ENCODE results near the gene SOX9.
A peak's percentile ranks its signal among the peaks of the same experiment; 100 is the strongest.

SOX9 gene

GRCh38 chr17:72115781-72116525 lies 4.9 kb upstream of the SOX9 start:
- ChIA-PET CTCF (interaction anchor here (0.6 kb wide), 1 partner anchor 11 kb away, joined by 3 read pairs; no protein-coding TSS in a partner anchor), POLR2A (no interaction called here)
- DNase-seq (ENCODE audit: extremely low spot score), result no peak
- TF ChIP-seq FOXA1 (IDR thresholded peaks at IDR 0.05) (no peak), SUZ12 (IDR thresholded peaks at IDR 0.05) (no peak), SP1 (IDR thresholded peaks at IDR 0.05) (no peak), NFRKB (IDR thresholded peaks at IDR 0.05) (no peak), FOXK2 (IDR thresholded peaks at IDR 0.05) (no peak), ZNF384 (IDR thresholded peaks at IDR 0.05) (no peak), FOXM1 (IDR thresholded peaks at IDR 0.05; ENCODE audit: borderline replicate concordance) (no peak), L3MBTL2 (conservative IDR thresholded peaks at IDR 0.05) (no peak), ELF4 (IDR thresholded peaks at IDR 0.05) (no peak), PKNOX1 (IDR thresholded peaks at IDR 0.05) (no peak), CTBP1 (IDR thresholded peaks at IDR 0.05; ENCODE audit: borderline replicate concordance) (no peak)

- ChIA-PET POLR2A (no interaction called here), CTCF (no interaction called here)
- no peak for TF ChIP-seq ARNT (IDR thresholded peaks at IDR 0.05)
- TF ChIP-seq SUZ12 (IDR thresholded peaks at IDR 0.05), result no peak
- no peak for TF ChIP-seq SP1 (IDR thresholded peaks at IDR 0.05)
- no peak for TF ChIP-seq ELF4 (IDR thresholded peaks at IDR 0.05)
- TF ChIP-seq TARDBP (IDR thresholded peaks at IDR 0.05), result no peak
- TF ChIP-seq FOXA1 (IDR thresholded peaks at IDR 0.05), result no peak
- TF ChIP-seq FOXK2 (IDR thresholded peaks at IDR 0.05), result no peak
- no peak for DNase-seq (ENCODE audit: extremely low spot score)
Measured at GRCh38 chr17:72116661-72117521, 3.9 kb upstream of the SOX9 start.

DNA sequence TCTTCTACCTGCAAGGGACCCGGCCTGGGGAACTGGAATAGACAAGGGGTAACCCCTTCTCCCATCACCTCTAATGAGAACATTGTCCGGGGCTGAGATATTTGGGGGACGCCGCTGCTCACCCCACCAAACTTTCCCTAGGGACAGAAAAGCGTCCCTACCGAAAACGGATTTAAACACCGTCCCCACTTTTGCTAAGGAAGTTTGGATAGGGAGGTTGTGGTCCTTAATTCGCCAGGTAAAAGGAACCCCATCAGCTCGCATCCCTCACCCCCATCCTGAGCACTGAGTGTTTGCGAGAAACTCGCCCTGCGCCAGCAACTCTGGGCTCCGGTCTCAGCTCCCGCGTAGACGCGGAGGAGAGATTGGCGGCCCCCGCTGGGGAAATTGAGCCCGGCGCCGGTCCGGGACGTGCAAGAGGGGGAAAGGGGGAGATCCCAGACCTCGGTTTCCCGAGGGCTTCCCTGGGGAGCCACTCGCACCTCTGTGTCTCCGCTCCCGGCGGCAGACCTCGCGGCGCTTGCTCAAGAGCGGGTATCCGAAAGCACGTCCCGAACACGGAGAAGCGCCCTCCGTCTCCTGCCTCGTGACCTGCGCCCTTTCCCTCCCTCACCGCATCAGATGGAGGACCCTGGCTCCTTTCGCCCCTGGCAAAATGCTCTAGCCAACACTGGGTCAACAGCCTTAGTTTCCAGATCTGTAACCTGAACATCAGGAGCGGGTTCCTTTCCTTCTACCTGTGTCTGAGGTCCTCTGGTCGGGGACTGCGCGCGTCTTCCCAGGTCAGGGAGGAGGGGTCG lies 3.1 kb upstream of the SOX9 start:
- ChIA-PET CTCF (no interaction called here), POLR2A (no interaction called here)
- TF ChIP-seq ZNF384 (IDR thresholded peaks at IDR 0.05) (no peak), L3MBTL2 (conservative IDR thresholded peaks at IDR 0.05) (no peak), ELF4 (IDR thresholded peaks at IDR 0.05) (no peak), LEF1 (IDR thresholded peaks at IDR 0.05; ENCODE audit: borderline replicate concordance) (no peak), FOXK2 (IDR thresholded peaks at IDR 0.05) (no peak), TARDBP (IDR thresholded peaks at IDR 0.05) (no peak), NFRKB (IDR thresholded peaks at IDR 0.05) (no peak), FOXA1 (IDR thresholded peaks at IDR 0.05) (no peak), HDGF (IDR thresholded peaks at IDR 0.05; ENCODE audit: borderline replicate concordance) (no peak)
- no peak for DNase-seq (ENCODE audit: extremely low spot score)

- ChIA-PET CTCF (no interaction called here), POLR2A (no interaction called here)
- peak; percentile 62 for DNase-seq (ENCODE audit: extremely low spot score)
- TF ChIP-seq ELF4 (IDR thresholded peaks at IDR 0.05) (no peak), HDGF (IDR thresholded peaks at IDR 0.05; ENCODE audit: borderline replicate concordance) (no peak), BHLHE40 (IDR thresholded peaks at IDR 0.05; ENCODE audit: borderline replicate concordance) (no peak), FOXA1 (IDR thresholded peaks at IDR 0.05) (no peak), L3MBTL2 (conservative IDR thresholded peaks at IDR 0.05) (no peak), ARNT (IDR thresholded peaks at IDR 0.05) (no peak), TARDBP (IDR thresholded peaks at IDR 0.05) (no peak), ZNF384 (IDR thresholded peaks at IDR 0.05) (no peak), FOXK2 (IDR thresholded peaks at IDR 0.05) (no peak), SUZ12 (IDR thresholded peaks at IDR 0.05) (no peak), SP1 (IDR thresholded peaks at IDR 0.05) (no peak), LEF1 (IDR thresholded peaks at IDR 0.05; ENCODE audit: borderline replicate concordance) (no peak), CTBP1 (IDR thresholded peaks at IDR 0.05; ENCODE audit: borderline replicate concordance) (no peak), PKNOX1 (IDR thresholded peaks at IDR 0.05) (no peak), NFRKB (IDR thresholded peaks at IDR 0.05) (no peak), FOXM1 (IDR thresholded peaks at IDR 0.05; ENCODE audit: borderline replicate concordance) (no peak)
Measured at GRCh38 chr17:72118335-72119076, 2.3 kb upstream of the SOX9 start.

DNA sequence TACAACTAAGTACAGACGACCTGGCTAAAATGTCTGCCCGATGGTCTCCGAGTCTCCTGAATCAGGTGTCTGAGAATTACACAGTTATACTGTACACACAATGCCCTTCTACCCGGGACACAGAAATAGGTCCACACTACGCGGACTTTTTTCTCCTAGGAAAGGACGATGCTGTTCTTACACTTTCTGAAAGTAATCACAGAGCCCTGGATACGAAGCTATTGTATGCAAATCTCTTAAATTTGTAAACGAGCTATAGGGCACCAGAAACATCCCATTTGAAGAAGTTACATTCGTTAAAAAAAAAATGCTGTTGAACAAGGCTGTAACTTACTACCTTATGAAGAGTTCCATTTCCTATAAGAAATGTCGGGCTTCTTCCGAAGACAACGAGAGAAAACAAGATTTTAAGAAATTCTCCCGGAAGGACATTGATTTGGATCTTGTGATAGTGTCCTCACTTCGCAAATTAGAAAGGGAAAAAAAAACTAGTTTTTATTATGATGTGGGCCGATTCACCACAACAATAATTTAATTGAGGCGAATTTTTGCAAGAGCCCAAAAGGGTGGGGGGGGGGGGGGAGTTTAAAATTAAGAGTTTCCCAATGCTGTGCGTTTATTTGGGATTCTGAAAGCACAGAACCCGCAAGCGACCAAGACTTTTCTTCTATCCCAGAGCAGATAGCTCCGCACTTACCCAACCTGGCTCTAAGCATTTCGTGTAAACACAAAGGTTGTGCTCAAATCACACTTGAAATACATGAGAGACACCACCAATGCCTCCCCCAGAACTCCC lies 1.5 kb upstream of the SOX9 start:
- no peak for TF ChIP-seq CTBP1 (IDR thresholded peaks at IDR 0.05; ENCODE audit: borderline replicate concordance)
- TF ChIP-seq FOXA1 (IDR thresholded peaks at IDR 0.05), result no peak
- no peak for TF ChIP-seq PKNOX1 (IDR thresholded peaks at IDR 0.05)
- no peak for TF ChIP-seq BHLHE40 (IDR thresholded peaks at IDR 0.05; ENCODE audit: borderline replicate concordance)
- TF ChIP-seq HDGF (IDR thresholded peaks at IDR 0.05; ENCODE audit: borderline replicate concordance), result no peak
- no peak for TF ChIP-seq L3MBTL2 (conservative IDR thresholded peaks at IDR 0.05)
- ChIA-PET POLR2A (interaction anchor here (0.9 to 1.4 kb wide), 2 partner anchors 12 to 646 kb away, joined by 3 read pairs; no protein-coding TSS in a partner anchor), CTCF (interaction anchor here (0.6 to 1.0 kb wide), 3 partner anchors 312 to 421 kb away, joined by 3 to 4 read pairs (median 4); no protein-coding TSS in a partner anchor)
- DNase-seq (ENCODE audit: extremely low spot score), result no peak
